ENCODE data around the gene SH3PXD2A.

DNA sequence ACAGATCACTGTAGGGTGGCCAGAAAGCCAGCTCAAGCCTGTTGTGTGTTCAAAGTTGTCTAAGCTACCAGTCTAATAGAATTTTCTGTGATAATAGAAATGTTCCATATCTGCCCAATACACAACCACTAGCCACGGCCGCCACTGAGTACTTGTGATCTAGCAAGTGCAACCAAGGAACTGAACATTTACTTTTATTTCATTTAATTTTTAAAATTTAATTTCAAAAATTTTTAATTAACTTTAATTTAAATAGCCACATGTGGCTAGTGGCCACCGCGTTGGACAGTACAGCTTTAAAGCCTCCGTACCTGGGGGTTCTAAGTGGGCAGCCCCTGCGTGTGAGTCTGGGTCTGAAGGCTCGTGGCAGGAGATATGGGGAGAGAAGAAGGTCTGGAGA is 60.4 kb downstream of the SH3PXD2A start:
- TF ChIP-seq, protein P1, sequence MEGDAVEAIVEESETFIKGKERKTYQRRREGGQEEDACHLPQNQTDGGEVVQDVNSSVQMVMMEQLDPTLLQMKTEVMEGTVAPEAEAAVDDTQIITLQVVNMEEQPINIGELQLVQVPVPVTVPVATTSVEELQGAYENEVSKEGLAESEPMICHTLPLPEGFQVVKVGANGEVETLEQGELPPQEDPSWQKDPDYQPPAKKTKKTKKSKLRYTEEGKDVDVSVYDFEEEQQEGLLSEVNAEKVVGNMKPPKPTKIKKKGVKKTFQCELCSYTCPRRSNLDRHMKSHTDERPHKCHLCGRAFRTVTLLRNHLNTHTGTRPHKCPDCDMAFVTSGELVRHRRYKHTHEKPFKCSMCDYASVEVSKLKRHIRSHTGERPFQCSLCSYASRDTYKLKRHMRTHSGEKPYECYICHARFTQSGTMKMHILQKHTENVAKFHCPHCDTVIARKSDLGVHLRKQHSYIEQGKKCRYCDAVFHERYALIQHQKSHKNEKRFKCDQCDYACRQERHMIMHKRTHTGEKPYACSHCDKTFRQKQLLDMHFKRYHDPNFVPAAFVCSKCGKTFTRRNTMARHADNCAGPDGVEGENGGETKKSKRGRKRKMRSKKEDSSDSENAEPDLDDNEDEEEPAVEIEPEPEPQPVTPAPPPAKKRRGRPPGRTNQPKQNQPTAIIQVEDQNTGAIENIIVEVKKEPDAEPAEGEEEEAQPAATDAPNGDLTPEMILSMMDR (IDR thresholded peaks at IDR 0.05; ENCODE audit: insufficient read depth, low read depth, low read length), result no peak
- TF ChIP-seq EZH2 (IDR thresholded peaks at IDR 0.05; ENCODE audit: insufficient read depth, low read length), result no peak
